DOHH2 (cell line): ENCODE results near the gene DERL3.
A peak's percentile ranks its signal among the peaks of the same experiment; 100 is the strongest.

ENCODE experiments used
- H3F3A ChIP-seq: fragments of 200-600 bp; sonication (generic), shearing (Covaris generic); 2 replicates; pipeline ENCODE4 v1.6.0; 2016; ENCODE audit warnings: antibody characterized with exemption, mild to moderate bottlenecking; ENCODE audit not compliant: control insufficient read depth, insufficient read depth
- H3K27ac ChIP-seq: fragments of 200-600 bp; sonication (generic); 2 replicates; pipeline ENCODE4 v1.5.1; 2014; ENCODE audit warnings: low read depth, mild to moderate bottlenecking, low read length, moderate library complexity
- H3K27me3 ChIP-seq: fragments of 200-600 bp; sonication (generic); 2 replicates; pipeline ENCODE4 v1.6.1; 2014; ENCODE audit warnings: mild to moderate bottlenecking, low read length, mixed read lengths; ENCODE audit not compliant: control insufficient read depth
- H3K36me3 ChIP-seq: fragments of 200-600 bp; sonication (generic); 2 replicates; pipeline ENCODE4 v1.6.1; 2014; ENCODE audit warnings: mild to moderate bottlenecking, low read length, moderate library complexity, mixed read lengths; ENCODE audit not compliant: control insufficient read depth
- H3K4me1 ChIP-seq: fragments of 200-600 bp; sonication (generic); 2 replicates; pipeline ENCODE4 v1.6.1; 2014; ENCODE audit warnings: mild to moderate bottlenecking, low read length, mixed read lengths; ENCODE audit not compliant: control insufficient read depth
- H3K4me2 ChIP-seq: fragments of 200-600 bp; sonication (generic); 2 replicates; pipeline ENCODE4 v1.6.0; 2014; ENCODE audit warnings: mild to moderate bottlenecking, low read length, moderate library complexity
- H3K4me3 ChIP-seq: fragments of 200-600 bp; sonication (generic); 2 replicates; pipeline ENCODE4 v1.5.1; 2014; ENCODE audit warnings: mild to moderate bottlenecking, low read length, mixed read lengths
- H3K79me2 ChIP-seq: fragments of 200-600 bp; sonication (generic); 2 replicates; pipeline ENCODE4 v1.6.1; 2014; ENCODE audit warnings: mild to moderate bottlenecking, low read length, mixed read lengths; ENCODE audit not compliant: control insufficient read depth
- H3K9me2 ChIP-seq: fragments of 200-600 bp; sonication (generic); replicated peaks from 2 replicates; pipeline ENCODE4 v1.6.1; 2014; ENCODE audit warnings: mild to moderate bottlenecking, low read length, mixed read lengths; ENCODE audit not compliant: control insufficient read depth
- H3K9me3 ChIP-seq: fragments of 200-600 bp; sonication (generic); 2 replicates; pipeline ENCODE4 v1.6.1; 2014; ENCODE audit warnings: antibody characterized with exemption, low read length, mixed read lengths; ENCODE audit not compliant: control insufficient read depth, insufficient read depth
- H4K20me1 ChIP-seq: fragments of 200-600 bp; sonication (generic); 2 replicates; pipeline ENCODE4 v1.6.0; 2014; ENCODE audit warnings: low read depth, mild to moderate bottlenecking, antibody characterized with exemption, low read length, moderate library complexity; ENCODE audit not compliant: control insufficient read depth, insufficient read depth
- EZH2phosphoT487 ChIP-seq: fragments of 200-600 bp; sonication (generic); IDR thresholded peaks from 2 replicates; pipeline ENCODE4 v1.6.1; 2017; ENCODE audit warnings: borderline replicate concordance, mild to moderate bottlenecking, antibody characterized with exemption, low read length, moderate library complexity, mixed read lengths
- TF ChIP-seq, protein P1 (sequence below): fragments of 200-600 bp; sonication (generic); IDR thresholded peaks from one replicate; pipeline ENCODE4 v1.5.1; 2014; ENCODE audit warnings: antibody characterized with exemption, mild to moderate bottlenecking, low read depth, low read length; ENCODE audit not compliant: poor library complexity, severe bottlenecking

Gene DERL3

GRCh38 chr22:23837911-23838680, 710 bp downstream of the DERL3 start:
- Histone ChIP-seq H3K27me3 (no peaks in the 10 kb centered on the region), H3K4me1 (peaks cover 84% of the 10 kb centered on the region), H3K79me2 (peaks cover 38% of the 10 kb centered on the region), H4K20me1 (no peaks in the 10 kb centered on the region), H3K27ac (peak overlapping the region; percentile 91), H3K9me2 (no peaks in the 10 kb centered on the region), H3K9me3 (no peaks in the 10 kb centered on the region), H3K36me3 (peaks cover 51% of the 10 kb centered on the region), H3K4me2 (peak overlapping the region; percentile 76), H3F3A (peaks cover 5% of the 10 kb centered on the region), H3K4me3 (peak overlapping the region; percentile 79)
- TF ChIP-seq EZH2phosphoT487, result no peak
- TF ChIP-seq, protein P1, sequence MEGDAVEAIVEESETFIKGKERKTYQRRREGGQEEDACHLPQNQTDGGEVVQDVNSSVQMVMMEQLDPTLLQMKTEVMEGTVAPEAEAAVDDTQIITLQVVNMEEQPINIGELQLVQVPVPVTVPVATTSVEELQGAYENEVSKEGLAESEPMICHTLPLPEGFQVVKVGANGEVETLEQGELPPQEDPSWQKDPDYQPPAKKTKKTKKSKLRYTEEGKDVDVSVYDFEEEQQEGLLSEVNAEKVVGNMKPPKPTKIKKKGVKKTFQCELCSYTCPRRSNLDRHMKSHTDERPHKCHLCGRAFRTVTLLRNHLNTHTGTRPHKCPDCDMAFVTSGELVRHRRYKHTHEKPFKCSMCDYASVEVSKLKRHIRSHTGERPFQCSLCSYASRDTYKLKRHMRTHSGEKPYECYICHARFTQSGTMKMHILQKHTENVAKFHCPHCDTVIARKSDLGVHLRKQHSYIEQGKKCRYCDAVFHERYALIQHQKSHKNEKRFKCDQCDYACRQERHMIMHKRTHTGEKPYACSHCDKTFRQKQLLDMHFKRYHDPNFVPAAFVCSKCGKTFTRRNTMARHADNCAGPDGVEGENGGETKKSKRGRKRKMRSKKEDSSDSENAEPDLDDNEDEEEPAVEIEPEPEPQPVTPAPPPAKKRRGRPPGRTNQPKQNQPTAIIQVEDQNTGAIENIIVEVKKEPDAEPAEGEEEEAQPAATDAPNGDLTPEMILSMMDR, result no peak

DNA sequence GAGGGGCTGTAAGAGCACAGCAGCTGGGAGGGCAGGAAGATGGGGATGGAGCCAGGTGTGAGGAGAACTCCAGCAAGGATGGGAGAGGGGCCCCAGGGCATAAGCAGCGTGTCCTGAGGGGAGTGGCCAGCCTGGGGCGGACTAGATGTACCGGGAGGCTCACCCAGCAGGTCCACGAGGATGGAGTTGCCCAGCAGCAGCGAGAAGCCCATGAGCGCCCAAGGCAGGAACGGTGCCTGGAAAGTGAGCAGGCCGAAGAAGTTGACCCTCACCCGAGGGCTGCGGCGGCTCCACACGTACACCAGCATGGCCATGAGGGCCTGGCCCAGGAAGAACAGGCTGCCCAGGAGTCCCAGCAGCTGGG, 1.3 kb downstream of the DERL3 start:
- Histone ChIP-seq H3K27ac (peak overlapping the region; percentile 91), H3F3A (peaks cover 5% of the 10 kb centered on the region), H4K20me1 (no peaks in the 10 kb centered on the region), H3K4me1 (peaks cover 78% of the 10 kb centered on the region), H3K27me3 (no peaks in the 10 kb centered on the region), H3K79me2 (peaks cover 44% of the 10 kb centered on the region), H3K4me2 (peak overlapping the region; percentile 76), H3K9me3 (no peaks in the 10 kb centered on the region), H3K4me3 (peak overlapping the region; percentile 79), H3K9me2 (no peaks in the 10 kb centered on the region), H3K36me3 (peaks cover 57% of the 10 kb centered on the region)
- TF ChIP-seq, protein P1, result no peak
- no peak for TF ChIP-seq EZH2phosphoT487

DNA sequence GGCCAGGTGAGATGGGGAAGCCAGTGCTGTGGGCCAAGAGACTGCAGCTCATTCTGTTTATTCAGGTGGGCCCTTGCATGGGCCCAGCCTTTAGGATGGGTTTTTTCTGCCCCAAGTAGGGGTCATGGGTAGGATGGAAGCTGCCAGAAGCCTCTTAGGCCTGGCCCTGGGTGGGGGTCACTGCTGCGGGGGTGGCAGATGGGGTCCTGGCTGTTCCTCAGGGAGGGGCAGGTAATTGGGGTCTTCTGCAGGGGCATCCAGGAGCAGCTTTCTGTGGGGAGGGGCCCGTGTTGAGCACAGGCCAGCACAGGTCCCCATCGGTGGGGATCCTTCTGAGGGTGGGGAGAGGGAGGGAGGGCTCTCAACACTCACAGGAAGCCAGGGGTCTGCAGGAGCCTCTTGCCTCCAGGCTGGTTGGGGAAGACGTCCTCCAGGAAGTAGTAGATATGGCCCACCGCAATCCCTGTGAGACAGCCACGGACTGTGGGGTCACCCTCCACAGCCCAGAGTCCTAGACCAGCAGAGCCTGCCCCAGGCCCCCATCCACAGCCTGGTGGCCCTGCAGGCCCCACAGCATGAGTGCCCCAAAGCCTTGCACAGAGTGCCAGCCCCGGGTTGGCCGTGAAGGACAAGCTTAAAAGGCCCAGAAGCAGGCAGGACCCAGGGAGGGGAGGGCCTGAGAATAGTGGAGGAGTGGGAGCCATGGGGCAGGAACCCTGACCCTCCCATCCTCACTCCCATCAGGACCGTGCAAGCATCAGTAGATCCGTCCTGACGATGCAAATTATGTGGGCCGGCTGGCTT, 1.9 kb downstream of the DERL3 start:
- TF ChIP-seq, protein P1, result no peak
- TF ChIP-seq EZH2phosphoT487, result no peak
- Histone ChIP-seq H3K27me3 (no peaks in the 10 kb centered on the region), H3F3A (peaks cover 5% of the 10 kb centered on the region), H4K20me1 (no peaks in the 10 kb centered on the region), H3K27ac (peak overlapping the region; percentile 91), H3K9me3 (no peaks in the 10 kb centered on the region), H3K79me2 (peaks cover 50% of the 10 kb centered on the region), H3K9me2 (no peaks in the 10 kb centered on the region), H3K4me3 (peak overlapping the region; percentile 79), H3K4me1 (peaks cover 74% of the 10 kb centered on the region), H3K4me2 (peak overlapping the region; percentile 76), H3K36me3 (peaks cover 63% of the 10 kb centered on the region)
